NCI-H2196 treated with DMSO at 0.1 percent for 48 hours (cell line): ENCODE data around the gene PROX1.

ENCODE experiments used
- DNase-seq: peaks from one replicate; lab custom pipeline; 2025; ENCODE audit not compliant: unreplicated experiment; lab: John Stamatoyannopoulos, UW

The PROX1 gene

DNA sequence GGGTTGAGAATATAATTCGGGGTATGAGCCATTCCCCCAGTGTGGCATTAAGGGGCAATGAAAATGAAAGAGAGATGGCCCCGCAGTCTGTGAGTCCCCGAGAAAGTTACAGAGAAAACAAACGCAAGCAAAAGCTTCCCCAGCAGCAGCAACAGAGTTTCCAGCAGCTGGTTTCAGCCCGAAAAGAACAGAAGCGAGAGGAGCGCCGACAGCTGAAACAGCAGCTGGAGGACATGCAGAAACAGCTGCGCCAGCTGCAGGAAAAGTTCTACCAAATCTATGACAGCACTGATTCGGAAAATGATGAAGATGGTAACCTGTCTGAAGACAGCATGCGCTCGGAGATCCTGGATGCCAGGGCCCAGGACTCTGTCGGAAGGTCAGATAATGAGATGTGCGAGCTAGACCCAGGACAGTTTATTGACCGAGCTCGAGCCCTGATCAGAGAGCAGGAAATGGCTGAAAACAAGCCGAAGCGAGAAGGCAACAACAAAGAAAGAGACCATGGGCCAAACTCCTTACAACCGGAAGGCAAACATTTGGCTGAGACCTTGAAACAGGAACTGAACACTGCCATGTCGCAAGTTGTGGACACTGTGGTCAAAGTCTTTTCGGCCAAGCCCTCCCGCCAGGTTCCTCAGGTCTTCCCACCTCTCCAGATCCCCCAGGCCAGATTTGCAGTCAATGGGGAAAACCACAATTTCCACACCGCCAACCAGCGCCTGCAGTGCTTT lies 9.4 kb downstream of the PROX1 start:
- DNase-seq: no peak

DNA sequence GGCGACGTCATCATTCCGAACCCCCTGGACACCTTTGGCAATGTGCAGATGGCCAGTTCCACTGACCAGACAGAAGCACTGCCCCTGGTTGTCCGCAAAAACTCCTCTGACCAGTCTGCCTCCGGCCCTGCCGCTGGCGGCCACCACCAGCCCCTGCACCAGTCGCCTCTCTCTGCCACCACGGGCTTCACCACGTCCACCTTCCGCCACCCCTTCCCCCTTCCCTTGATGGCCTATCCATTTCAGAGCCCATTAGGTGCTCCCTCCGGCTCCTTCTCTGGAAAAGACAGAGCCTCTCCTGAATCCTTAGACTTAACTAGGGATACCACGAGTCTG lies 10.0 kb downstream of the PROX1 start:
- no peak for DNase-seq

DNA sequence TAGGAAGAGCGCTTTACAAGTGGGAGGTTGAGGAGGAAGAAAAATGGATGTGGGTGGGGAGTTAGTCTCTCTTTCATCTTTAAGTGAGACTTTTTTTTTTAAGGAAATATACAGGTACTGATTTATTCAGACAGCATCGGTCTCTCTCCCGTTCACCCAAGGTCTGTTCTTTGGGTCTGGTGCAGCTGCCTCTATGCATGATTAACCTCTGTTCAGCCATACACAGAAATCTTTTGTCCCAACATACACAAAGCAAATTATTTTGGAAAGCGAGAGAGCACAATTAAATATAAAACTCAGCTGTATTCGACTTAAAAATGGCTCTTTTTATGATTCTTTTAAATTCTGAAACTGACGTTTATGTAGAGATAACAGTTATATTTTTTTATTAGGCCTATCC lies 11.0 kb downstream of the PROX1 start:
- DNase-seq: no peak

DNA sequence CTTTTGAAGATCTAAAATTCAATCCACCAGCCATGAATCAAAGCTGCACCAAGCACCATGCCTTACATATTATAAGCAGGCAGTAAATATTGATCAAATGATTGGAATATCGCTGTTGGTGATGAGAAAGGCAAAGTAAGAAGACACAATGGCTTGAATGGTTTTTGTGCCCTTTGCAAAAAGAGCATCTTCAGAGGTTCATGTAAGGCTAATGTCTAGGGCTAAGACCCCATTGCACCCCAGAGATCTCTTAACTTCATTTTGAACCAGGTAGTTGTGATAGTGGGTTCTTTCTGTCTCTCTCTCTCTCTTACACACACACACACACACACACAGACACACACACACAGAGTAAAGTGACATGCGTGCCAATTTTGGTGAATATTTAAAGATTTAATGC lies 12.0 kb downstream of the PROX1 start:
- DNase-seq: no peak

DNA sequence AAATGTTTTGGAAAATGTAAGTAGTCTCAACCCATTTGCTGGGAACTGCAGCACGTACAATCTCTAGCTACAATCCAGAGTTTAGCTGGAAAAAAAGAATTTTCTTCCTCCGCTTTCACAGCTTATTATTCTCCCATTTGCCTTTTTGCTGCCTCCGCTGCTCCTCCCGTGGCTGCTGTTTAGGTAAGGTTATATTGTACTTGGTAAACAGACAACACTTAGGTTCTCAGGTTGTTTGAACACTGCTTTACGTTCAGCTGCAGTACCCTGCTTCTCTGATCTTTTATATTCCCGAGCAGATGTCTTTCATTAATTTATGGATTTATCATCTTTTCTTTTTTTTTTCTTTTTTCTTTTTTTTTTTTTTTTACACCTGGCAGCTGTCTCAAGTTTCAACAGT lies 14.3 kb downstream of the PROX1 start:
- no peak for DNase-seq

DNA sequence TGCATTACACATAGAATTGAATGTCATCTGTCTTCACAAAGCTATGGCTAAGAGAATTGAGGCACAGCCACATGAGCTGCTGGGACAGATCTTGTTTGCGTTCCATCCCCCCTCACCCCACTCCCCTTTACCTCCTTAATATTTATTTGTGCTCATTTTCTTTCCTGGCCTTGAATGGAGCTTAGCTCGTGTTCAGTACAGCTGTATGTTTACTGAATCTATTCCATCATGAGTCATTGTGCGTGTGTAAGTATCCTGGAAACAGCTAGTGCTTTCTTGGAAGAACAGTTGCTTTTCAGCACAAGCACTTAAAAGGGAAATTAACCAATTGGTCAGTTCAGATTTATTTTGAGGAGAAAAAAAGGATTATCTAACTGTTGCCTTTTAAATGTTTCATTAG lies 14.7 kb downstream of the PROX1 start:
- peak; percentile 57 for DNase-seq

DNA sequence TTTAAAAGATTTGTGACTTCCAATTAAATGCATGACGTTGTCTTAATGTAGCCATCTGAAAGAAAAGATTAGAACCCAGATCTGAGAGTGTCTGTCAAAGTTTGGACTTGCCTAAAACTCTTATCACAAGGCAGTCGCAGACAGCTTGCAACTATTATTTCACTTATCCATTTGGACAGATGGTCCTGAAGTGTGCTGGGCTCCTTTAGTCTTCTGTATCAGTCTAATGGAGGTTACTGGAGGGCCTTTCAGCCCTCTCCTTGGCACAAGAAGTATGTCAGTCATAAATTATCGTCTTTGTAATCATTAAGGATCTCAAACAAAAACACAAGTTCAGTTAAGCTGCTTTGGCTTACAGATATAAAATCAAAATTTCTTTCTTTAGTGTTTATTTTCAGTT lies 15.5 kb downstream of the PROX1 start:
- DNase-seq: no peak

DNA sequence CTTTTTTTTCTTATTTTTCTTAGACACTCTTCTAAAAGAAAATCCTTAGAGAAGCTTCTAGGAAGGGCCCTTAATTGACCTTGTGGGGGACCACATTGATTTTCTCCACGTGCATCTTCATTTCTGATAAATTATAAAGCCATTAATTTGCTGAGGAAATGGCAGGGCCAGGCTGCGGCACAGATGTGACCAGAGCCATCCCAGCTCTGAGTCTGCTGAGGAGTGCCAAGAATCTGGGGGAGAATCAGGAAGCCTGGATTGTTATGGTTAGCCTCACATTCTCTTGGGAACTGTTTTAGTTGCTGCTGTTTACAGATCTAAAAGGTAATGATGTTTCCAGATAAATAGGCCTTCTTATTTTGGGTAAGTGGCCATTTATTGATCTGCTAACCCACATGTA lies 16.2 kb downstream of the PROX1 start:
- no peak for DNase-seq

DNA sequence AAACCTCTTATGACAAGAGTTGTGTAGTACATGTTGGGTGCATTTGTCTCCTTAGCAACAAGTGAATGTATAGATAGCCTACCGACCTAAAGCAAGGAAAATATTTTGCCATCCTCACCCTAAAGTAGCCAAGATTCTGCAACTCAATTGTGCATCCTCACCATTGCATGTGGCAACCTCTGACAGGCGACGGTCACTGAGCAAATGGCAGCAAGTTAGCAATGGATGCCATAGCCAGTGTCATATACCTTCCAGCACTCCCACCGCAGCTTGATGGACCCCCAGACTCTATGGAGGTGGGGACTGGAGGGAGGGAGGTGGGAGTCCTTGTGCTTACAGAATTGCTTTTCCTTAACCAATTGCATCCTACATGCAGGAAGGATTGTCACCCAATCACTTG lies 17.0 kb downstream of the PROX1 start:
- no peak for DNase-seq

DNA sequence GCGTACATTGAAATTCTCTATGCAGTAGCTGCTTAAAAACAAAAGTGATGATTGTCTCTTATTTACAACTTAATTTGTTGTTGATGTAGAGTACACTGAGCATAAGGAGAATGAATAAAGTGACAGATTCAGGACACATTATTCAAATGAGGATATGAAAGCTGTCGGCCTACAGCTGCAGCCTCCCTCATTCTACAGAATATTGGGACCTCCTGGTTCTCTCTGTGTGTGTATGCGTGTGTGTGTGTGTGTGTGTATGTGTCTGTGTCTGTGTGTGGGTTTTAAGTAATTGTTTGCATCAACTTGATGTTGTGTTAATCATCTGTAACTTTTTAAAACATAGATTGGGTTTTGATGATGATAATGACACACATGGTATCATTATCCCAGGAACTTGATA lies 17.9 kb downstream of the PROX1 start:
- DNase-seq: no peak

DNA sequence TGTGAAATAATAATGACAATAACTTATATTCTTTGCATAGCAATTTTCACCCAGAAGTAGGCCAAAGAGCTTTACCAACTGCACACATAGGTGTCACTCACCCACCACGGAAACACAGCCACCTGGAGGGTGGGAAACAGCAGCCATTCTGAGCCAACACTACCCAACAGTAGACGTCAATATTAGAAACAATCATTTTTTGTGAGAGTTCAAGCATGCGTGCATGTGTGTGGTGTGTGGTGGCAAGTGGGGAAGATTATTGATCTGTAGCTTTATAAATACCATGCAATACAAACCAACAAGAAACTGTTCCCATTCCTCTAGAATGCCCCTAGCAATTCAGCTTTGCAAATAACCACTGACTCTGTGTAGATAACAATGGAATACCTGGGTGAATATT lies 19.1 kb downstream of the PROX1 start:
- no peak for DNase-seq

DNA sequence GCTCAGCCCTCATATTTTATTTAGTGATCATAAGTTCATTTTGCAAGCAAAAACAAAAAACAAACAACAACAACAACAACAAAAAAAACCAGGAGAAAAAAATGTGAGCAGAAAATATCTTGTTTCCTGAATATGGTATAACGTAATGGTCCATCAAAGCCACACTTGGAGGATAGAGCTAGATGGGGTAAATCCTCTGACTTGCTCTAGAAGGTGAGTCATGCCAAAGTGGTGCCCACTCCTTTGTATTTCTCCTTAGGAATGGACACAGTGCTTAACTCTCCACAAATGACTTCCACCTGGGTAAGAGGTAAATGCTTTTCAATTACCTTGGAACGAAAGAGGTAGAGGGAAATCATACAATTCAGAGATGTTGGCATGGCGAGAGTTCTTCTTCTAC lies 20.6 kb downstream of the PROX1 start:
- no peak for DNase-seq

DNA sequence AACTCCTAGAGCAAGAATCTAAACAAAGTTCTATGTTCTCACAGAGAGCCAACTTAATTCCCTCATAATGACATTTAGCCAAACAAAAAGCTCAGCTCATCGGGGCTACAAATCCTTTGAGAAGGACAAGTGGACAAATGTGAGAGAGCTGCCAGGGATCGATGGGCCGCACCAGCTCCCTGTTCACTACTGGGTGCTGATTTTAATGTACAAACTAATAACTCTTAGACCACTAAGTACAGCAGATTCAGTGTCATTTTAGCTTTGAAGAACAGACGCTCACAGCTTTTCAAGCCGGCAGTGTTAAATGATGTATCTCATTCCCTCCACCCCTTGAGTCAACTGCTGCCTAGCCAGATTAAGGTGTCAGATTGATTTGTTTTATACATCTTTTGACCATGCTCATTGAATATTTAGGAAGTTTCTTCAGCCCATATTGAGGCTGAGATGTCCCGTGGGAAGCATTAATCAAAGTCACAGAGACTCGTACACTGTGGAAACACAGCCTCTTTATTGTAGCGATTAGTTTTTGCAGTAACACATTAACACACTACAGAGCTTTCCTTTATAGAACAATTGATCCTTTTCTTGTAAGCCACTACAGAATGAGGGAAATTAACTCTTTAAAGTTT lies 21.1 kb downstream of the PROX1 start:
- DNase-seq: no peak

DNA sequence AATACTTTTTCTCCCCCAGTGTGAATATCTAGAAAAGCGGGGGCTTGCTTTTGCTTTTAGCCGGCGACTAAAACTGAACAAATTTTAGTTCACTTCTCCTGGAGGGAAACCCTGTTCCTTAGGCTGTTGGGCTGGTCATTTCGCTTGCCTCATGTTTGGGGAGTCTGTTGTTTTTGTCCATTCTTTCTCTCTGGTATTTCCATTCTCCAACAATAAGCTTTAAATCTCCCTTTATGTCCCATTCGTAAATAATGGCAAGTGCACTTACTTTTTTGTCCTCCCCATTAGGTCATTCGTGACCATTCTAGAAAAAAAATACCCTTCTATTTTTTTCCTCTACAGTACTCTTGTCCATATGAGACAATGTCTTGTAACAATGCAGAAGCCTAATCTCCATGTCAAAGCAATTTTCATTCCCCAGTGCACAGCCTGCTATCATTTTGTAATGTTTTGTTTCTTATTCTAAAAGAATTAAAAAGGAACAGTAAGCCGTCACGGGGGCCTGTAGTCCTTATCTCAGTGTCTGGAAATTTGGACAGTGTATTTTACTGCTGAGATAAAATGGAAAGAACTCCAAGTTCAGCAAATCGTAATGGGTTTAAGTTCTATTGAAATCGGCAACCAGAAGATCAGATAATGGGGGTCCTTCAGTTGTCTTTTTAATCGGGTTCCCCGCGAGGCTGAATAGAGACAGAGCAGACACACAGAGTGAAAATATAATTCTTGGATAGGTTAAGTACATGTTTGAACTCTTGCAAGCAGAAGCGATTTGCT lies 21.8 kb downstream of the PROX1 start:
- no peak for DNase-seq

DNA sequence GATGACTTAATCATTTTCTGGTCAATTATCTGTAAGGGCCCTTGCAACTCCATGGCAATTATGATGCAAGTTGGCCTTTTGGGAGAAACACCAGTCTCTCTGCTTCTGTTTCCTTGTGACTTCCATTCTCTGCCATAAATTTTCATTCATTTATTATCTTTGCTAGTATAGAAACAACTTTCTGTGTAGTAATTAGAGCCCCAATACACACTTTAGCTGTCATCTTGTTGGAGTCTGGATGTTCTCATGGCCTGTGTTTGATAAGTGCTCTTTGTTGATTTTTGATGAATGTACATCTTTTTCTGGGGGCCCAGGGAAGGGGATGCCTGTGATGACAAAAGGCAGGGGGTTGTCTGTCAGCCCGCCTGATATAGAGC lies 22.4 kb downstream of the PROX1 start:
- DNase-seq: no peak

DNA sequence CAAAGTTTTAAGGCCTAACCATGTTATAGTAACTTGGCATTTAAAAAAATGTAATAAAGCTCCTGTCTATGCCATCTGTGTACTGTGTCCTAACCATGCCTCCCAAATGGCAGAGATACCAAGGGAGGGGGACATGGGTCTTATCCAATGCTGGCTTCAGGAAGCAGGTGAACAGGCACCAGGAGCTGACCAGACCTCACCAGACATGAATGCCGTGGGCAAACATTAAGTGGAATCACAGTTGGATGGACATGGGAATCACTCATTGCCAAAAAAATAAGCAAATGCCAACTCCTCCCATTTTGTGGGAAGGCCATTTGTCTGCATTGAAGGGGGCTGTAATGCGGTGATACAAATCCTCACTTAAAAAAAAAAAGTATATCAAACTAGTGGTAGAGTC lies 22.9 kb downstream of the PROX1 start:
- DNase-seq: no peak

DNA sequence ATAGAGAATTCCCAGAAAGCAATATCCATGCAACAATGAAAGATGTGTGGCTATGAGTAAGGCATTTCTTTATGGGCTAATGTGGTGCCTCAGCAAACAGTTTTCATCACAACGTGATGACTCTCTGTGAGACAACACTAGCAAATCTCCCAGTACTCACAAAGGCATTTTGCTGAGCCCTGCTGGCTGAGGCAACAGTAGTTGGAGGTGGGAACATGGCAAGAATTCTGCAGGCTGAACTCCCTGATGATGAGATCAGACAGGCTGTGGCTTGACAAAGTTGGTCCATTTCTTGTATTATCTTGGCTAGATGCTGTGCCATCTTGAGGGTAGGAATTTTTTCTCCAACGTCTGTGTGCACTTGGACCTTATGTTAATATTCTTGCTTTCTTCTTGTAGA lies 24.6 kb downstream of the PROX1 start:
- DNase-seq: no peak

DNA sequence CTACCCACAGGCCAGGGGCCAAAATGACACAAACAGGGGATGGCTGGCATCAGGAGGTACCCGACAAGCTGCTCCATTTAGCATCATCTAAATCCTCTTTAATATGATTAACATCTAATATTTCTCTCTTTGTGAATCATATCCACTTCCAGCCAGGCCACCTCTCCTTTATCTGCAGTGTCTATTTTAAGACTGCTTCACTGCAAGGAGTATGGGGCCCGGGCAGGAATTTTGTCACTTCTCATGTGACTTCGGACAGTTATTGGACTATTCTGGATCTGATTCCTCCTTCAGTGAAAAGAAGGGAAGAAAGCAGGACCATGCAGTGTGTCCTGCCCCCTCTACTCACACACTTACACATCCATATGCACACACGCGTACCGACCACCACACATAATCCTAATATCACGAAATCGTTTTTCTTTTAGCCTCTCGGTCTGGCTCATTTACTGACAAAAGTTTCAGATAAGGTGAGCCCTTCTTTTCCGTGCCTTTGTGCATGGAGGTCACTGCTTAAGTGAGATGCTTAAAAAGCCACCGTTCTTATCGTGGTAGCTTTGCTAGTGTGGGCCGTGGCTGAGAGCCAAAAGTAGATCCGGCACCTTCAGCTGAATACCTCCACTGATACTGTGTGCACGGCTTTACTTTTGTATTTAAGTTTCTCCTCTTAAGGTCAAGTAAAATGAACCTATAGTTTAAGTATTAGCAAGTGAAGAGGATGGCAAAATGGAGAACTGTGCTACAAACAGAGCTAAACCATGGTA lies 26.0 kb downstream of the PROX1 start:
- DNase-seq: no peak

DNA sequence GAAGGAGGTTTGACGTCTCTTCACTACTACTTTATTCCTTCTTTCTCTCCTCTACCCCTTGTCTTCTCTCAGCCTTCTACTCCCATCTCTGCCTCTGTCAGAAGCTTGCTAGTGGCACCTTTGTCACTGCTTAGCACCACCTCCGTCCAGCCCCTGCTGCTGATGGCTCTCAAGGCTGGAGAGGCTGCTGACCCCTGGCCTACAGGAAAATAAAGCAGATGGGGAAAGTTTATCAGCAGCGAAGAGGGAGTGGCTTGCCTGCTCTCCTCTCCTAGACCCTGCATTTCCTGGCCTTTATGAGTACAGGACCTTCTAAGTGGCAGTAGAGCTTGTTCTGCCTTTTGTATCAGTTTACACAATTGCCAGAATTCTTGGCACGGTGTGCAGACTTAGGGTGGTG lies 27.0 kb downstream of the PROX1 start:
- DNase-seq: no peak

DNA sequence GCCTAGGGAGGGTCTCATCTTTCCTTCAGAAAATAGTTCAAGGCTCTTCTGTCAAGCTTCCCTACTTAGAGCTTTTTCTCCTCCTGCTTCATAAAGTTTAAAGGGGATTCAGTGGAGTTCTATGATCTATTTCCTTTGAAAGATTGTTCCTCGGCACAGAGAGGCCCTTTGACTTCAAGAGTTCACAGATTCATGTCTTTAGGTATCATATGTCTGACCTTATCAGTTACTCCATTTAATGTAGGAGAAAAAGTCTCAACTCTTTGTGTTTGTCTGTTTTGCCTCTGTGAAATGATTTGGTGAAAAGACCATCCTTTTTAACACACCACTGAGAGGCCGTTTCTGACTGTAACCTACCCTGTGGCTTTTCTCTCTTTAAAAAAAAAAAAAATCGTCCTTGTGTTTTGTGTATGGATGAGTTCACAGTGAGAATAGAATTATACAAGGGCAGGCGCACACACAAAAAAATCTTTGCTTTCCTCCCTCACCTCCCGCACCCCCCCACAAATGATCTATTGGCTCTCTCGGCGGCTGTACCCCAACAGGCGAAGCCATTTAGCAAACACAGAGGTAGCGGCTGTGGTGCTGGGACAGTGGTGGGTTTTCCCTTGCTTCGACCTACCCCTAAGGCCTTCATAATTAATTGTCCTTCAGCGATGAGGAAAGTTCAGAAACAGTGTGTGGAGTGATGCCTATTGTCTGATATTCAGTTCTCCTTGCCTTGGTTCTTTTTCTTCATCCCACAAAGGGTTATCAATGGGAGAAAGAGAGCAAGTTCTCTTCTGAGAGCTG lies 29.6 kb downstream of the PROX1 start:
- DNase-seq: no peak
